MV-4-11 (cell line): ENCODE measurements around the gene MUC5AC.
"Not testable (repeated sequence)": the region's sequence is repeated elsewhere in the genome, so short reads cannot be mapped to it uniquely, and the experiment has no call there.

Source experiments
- DNase-seq: peaks from one replicate; lab custom pipeline; 2025; lab: John Stamatoyannopoulos, UW

The MUC5AC gene

DNA sequence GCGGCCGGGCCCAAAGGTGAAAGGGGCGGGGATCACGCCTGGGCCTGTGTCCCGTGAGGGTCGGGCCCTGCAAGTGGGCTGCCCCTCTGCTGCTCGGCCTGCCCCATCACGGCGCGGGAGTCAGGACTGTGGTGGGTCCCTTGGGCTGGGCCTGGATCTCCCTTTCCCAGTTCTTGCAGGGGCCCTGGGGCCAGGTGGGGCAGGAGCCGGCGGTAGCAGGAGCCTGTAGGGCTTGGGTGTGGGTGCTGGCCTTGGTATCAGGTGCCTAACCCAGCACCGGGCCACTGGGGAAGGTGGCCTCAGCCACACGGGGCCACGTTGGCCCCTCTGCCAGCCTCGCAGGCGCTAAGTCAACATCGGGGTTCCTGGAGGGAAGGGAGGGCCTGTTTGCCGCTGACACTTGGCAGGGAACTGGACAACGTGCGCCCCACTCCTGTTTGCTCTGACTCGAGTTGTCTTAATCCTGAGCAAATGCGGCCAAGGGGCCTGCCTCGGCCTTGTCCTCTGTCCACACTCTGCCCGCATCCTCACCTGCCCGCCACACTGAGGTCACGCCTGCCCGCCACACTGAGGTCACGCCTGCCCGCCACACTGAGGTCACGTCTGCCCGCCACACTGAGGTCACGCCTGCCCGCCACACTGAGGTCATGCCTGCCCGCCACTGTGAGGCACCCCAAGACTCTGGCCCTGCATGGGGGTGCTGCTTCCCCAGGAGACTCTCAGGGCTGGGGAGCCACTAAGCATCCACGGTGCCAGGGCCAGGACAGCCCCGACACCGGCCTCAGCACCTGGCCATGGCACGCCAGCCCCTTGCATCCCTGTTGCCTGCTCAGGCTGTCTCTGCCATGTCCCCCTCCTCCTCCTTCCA, 50.9 kb downstream of the MUC5AC start:
- DNase-seq: no peak

GRCh38 chr11:1209371-1210057, 51.8 kb downstream of the MUC5AC start:
- no peak for DNase-seq

DNA sequence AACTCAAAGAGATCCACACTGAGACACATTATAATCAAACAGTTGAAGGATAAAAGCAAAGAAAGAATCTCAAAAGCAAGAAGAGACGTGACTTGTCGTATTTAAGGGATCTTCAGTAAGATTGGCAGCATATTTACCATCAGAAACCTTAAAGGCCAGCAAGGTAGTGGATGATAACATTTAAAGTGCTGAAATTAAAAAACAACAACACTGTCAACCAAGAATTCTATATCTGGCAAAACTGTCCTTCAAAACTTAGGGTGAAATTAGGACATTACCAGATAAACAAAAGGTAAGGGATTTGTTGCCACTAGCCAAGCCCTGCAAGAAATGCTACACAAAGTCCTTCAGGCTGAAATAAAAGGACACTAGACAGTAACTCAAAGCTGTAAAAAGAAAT, 54.1 kb downstream of the MUC5AC start:
- no peak for DNase-seq

DNA sequence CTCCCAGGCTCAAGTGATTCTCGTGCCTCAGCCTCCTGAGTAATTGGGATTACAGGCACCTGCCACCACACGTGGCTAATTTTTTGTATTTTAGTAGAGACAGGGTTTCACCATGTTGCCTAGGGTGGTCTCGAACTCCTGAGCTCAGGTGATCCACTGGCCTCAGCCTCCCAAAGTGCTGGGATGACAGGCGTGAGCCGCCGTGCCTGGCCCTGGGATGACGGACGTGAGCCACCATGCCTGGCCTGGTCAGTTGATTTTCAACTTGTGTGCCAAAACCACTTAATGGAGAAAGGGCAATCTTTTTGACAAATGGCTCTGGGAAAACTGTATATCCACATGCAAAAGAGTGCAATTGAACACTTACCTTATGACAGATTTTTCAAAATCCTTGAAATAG, 58.1 kb downstream of the MUC5AC start:
- not testable (repeated sequence) for DNase-seq

DNA sequence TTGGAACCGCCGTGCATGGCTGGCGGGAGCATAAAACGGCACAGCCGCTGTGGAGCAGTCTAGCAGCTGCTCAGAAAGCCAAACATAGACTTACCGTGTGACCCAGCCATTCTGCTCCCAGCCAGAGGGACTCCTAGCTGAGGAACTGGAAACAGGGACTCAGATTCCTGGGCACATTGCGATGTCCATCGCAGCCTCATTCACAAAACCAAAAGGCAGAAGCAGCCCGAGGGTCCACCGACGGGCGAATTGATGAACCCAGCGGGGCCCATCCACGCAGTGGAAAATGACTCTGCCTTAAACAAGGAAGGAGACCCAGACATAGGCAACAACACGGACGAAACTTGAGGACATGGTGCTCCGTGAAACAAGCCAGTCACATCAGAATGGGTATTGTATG, 59.4 kb downstream of the MUC5AC start:
- no peak for DNase-seq

- DNase-seq: no peak
These were observed 60.6 kb downstream of the MUC5AC start for GRCh38 chr11:1218256-1218787.

DNA sequence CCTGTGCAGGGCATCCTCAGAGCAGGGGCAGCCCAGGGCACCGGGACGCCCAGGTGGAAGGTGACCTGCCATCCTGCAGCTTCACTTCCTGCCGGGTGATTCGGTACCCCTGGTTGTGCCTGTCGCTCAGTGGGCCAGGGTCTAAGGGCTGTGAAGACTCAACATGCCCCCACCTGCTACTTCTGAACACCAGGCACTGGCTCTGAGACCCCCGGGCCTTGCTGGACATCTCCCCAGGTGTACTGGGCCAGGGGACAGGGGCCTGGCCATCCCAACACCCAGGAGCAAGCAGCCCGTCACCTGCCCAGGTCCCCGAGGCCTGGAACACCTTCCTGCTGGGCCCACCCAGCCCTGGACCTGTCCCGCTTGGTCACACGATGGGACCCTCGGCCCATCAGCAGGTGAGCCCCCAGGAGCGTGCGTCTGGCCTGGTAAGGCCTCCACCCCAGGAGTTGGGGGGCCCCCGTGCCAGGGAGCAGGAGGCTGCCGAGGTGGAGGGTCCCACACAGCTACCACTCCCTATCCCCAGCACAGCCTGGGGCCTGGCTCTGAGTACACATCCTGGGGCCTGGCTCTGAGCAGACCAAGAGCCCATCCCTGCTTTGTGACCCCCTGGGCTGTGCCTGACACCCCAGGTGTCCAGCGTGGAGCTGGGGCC, 61.2 kb downstream of the MUC5AC start:
- no peak for DNase-seq

DNA sequence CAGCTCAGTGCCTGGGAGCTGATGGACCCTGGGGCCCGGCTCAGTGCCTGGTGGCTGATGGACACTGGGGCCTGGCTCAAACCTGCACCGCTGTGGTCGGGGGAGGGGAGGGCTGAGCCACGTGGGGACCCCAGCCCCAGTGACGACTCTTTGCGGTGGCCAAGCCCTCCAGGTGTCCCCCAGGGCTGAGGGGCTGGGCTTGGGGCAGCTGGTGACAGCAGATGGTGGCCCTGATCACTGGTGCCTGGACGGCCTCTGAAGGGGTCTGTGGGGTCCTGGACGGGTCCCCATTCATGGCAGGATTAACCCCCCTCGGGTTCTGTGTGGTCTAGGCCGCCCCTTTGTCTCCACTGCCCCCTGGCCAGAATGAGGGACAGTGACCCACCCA, 61.7 kb downstream of the MUC5AC start:
- DNase-seq: no peak

DNA sequence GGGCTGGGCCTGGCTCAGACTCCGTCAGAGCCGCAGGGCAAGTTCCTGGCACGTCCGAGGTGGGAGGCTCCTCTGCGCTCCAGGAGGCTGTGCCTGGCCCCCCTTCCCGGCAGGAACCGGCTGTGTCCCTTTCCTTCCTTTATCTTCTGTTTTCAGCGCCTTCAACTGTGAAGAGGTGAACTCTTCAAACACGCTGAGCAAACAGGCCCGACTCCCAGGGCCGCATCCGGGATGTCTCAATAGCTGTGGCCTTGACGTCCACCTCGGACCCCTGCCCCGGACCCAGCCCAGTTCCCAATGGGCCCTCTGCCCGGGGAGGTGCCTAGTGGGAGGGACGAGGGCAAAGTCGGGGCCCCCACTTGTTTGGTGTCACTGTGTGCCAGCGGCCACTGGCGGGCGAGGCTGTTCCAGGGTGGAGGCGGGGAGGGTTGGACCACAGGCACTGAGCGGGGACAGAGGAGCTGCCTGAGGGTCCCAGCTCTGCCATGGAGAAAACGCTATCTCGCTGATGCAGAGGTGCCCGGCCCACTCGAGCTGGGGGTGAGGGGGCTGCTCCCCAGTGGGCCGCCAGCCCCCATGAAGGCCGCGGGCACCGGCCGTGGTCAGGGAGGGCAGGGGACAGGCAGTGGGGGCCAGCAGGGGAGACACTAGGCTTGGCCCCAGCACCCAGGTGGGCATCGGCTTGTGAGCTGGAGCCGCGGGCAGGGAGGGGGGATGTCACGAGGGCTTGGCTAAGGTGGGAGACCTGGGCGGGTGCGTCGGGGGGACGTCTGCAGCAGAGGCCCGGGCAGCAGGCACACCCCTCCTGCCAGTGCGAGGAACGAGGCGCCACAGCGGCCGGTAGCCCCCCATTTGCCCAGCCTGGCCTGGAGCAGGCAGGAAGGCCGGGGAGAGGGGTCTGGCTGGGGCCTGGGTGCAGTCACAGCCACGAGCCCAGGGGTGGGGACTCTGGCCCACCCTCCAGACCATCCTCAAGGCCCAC, 62.4 kb downstream of the MUC5AC start:
- no peak for DNase-seq

DNA sequence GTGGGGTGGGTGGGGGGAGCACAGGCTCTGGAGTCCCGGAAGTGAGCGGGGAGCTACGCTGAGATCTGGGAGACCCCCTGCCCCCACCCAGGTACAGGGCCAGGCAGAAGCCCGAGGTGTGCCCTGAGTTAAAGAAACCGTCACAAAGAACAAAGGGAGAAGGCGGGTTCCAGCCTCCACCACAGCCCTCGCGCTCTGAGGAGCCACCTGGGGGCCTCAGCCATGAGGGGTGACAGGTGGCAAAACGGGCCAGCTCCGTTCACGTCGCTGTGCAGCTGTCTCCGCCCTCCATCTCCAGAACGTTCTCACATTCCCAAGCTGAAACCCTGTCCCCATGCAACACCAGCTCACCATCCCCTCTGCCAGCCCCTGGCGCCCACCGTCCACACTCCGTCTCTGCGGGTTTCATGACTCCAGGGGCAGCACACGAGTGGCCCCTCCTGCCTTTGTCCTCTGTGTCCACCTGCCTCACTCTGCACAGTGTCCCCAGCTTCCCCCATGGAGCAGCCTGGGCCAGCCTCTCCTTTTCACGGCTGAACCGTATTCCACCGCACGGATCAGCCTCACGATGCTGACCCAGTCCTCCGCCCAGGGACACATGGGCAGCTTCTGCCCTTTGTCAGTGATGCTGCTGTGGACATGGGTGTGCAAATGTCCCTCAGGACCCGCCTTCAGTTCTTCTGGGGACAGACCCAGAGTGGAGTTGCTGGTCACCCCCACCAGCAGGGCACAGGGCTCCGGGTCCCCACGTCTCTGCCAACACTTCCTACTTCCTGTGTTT, 63.4 kb downstream of the MUC5AC start:
- DNase-seq: no peak

GRCh38 chr11:1221848-1222311, 64.1 kb downstream of the MUC5AC start:
- no peak for DNase-seq

GRCh38 chr11:1222491-1223345, 65.0 kb downstream of the MUC5AC start, which contains the start of gene MUC5B:
MUC5B (plus strand) TSS chr11:1223066; CDS start chr11:1223124, 58 bp downstream.
- no peak for DNase-seq

GRCh38 chr11:1223346-1224110, 65.8 kb downstream of the MUC5AC start:
- no peak for DNase-seq

DNA sequence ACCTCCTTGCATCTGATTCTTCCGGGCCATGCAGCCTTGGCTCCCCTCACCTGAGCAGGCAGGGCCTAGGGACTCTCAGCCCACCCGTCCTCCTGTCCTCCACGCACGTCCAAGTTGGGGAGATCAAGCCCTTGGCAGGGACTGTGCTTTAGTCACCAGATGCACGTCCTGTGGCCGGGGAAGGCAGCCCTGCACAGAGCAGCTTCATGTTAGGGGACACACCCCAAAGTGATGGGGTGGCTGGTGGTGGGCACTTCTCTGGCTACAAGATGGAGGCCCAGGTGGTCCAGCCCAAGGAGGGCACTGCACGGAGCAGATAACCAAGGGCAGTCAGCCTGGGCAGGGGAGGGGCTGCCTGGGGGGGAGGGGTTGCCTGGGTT, 66.3 kb downstream of the MUC5AC start:
- DNase-seq: no peak

GRCh38 chr11:1224491-1225385, 67.0 kb downstream of the MUC5AC start:
- no peak for DNase-seq

DNA sequence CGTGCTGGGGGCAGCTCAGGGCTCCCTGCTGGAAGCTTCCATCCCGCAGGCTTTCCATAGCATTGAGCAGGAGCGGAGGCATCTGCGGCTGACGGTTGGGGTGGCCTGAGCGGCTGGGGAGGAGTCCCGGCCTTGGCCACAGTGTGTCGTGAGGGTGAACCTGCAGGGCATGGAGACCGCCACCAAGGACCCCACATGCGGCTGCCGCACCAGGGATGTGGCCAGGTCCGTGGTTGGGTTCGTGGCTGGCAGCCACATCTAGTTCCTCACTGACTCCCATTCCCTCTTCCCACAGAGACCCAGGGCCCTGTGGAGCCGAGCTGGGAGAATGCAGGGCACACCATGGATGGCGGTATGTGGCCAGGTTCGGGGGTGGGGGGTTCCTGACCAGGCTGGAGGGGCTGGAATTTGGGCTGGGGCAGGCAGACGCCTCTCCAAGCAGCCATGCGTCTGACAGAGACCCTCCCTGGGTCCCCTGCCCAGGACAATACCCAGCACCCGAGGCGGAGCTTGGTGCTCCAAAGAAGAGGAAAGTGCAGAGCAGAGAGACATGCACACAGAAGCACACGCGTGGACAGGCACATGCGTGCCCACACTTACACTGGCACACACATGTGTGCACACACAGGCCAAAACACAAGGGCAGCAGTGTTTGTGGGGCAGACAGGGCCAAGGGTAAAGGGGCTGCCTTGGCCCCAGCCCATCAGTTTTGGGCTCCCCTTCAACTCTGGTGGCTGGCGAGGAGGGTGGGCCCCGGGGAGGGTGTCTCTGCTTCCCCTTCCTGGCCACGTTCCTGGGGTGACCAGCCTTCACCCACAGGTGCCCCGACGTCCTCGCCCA, 67.9 kb downstream of the MUC5AC start:
- DNase-seq: no peak
